ENCODE measurements around the gene PPARD.

- TF ChIP-seq POLR2A (IDR thresholded peaks at IDR 0.05) (no peak), CTCF (IDR thresholded peaks at IDR 0.05) (no peak)
These were observed 17.5 kb downstream of the PPARD start for GRCh38 chr6:35359744-35360348.
